ENCODE measurements around the gene TMIGD1.

DNA sequence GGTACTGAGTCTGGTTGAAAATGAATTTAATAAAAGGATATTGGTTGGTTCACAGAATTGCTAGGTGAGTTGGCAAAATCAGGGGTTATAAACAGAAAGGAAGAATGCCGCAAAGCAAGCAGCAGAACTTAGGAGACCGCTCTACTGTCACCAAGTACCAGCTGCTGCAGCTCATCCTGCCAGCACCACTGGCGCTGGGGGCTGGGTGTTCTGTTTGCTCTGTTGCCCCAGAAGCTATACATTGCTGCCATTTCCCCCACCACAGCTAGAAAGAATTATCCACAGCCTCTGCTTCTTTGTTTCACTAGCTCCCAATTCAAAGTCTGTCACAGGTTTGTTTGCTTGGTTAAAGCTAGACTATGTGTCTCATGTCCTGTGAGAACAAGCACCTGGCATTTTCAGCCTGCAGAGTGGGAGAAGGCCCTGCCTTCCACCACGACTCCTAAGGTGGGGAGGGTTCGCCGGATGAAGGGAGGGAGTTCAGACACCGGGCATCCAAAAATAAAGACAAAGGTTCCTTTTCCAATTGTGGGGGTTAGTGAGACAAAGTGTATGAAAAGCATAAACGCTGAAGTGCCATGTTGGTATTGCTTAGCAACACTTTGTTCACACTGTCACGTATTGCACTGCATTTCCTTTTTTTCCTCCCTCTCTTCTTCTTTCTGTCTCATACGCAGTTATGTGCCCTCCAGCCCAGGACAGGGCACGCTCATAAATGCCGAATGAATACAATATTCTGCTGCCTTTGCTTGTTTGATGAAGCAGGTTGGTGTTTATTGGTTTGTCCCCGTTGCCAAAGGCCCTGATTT is 35.3 kb upstream of the TMIGD1 start:
- TF ChIP-seq POLR2A (IDR thresholded peaks at IDR 0.05) = no peak
- TF ChIP-seq, protein P1, sequence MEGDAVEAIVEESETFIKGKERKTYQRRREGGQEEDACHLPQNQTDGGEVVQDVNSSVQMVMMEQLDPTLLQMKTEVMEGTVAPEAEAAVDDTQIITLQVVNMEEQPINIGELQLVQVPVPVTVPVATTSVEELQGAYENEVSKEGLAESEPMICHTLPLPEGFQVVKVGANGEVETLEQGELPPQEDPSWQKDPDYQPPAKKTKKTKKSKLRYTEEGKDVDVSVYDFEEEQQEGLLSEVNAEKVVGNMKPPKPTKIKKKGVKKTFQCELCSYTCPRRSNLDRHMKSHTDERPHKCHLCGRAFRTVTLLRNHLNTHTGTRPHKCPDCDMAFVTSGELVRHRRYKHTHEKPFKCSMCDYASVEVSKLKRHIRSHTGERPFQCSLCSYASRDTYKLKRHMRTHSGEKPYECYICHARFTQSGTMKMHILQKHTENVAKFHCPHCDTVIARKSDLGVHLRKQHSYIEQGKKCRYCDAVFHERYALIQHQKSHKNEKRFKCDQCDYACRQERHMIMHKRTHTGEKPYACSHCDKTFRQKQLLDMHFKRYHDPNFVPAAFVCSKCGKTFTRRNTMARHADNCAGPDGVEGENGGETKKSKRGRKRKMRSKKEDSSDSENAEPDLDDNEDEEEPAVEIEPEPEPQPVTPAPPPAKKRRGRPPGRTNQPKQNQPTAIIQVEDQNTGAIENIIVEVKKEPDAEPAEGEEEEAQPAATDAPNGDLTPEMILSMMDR (IDR thresholded peaks at IDR 0.05) = no peak
